Duodenal mucosa (tissue), 2 donors: ENCODE measurements around the gene DHCR24.
"Not testable (repeated sequence)": the region's sequence is repeated elsewhere in the genome, so short reads cannot be mapped to it uniquely, and the experiment has no call there.

Experiments used
- H3K27ac ChIP-seq: one replicate; pipeline ENCODE4 v1.7.0; 2013; ENCODE audit warnings: low read depth, low read length
- H3K27me3 ChIP-seq, 2 donors: one replicate each; pipeline ENCODE4 v1.7.0; 2013; ENCODE audit warnings: low read length in 2 of 2, control low read depth in 1 of 2; ENCODE audit not compliant: insufficient read depth in 2 of 2, control insufficient read depth in 1 of 2
- H3K36me3 ChIP-seq, 2 donors: one replicate each; pipeline ENCODE4 v1.7.0; 2013; ENCODE audit warnings: low read length in 2 of 2, control low read depth in 1 of 2; ENCODE audit not compliant: insufficient read depth in 2 of 2, control insufficient read depth in 1 of 2
- H3K4me1 ChIP-seq, 2 donors: one replicate each; pipeline ENCODE4 v1.7.0; 2013; ENCODE audit warnings: low read length in 2 of 2, control low read depth in 1 of 2; ENCODE audit not compliant: insufficient read depth in 2 of 2, control insufficient read depth in 1 of 2
- H3K4me3 ChIP-seq, 2 donors: one replicate each; pipeline ENCODE4 v1.7.0; 2013; ENCODE audit warnings: low read length in 2 of 2, low read depth in 1 of 2
- H3K9ac ChIP-seq, 2 donors: one replicate each; pipeline ENCODE4 v1.7.0; 2013; ENCODE audit warnings: low read length in 2 of 2, low read depth in 1 of 2
- H3K9me3 ChIP-seq, 2 donors: one replicate each; pipeline ENCODE4 v1.7.0; 2013; ENCODE audit warnings: low read length in 2 of 2, control low read depth in 1 of 2; ENCODE audit not compliant: control insufficient read depth in 1 of 2

Gene DHCR24

DNA sequence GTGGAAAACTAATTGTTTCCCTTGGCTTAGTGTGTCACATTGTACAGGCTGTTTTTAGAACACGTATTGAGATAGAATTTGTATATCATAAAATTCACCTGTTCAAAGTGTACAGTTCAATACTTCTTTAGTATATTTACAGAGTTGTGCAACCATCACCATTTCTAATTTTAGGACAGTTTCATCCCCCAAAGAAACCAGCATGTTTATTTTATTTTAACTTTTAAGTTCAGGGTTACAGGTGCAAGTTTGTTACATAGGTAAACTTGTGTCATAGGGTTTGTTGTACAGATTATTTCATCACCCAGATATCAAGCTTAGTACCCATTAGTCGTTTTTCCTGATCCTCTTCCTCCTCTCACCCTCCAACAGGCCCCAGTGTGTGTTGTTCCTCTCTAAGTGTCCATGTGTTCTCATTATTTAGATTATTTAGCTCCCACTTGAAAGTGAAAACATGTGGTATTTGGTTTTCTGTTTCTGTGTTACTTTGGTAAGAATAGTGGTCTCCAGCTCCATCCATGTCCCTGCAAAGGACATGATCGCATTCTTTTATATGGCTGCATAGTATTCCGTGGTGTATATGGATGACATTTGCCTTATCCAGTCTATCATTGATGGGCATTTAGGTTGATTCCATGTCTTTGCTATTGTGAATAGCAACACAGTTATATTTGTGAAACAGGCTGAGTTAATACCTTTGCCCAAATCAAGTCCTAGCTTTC lies 35.2 kb upstream of the DHCR24 start:
- no peak overlapping the region for H3K4me3 ChIP-seq
- H3K9me3 ChIP-seq = no peaks in the 10 kb centered on the region
- no peaks in the 10 kb centered on the region for H3K36me3 ChIP-seq
- no peaks in the 10 kb centered on the region for H3K4me1 ChIP-seq
- no peak overlapping the region for H3K27ac ChIP-seq
- H3K9ac ChIP-seq = no peak overlapping the region
- no peaks in the 10 kb centered on the region for H3K27me3 ChIP-seq

DNA sequence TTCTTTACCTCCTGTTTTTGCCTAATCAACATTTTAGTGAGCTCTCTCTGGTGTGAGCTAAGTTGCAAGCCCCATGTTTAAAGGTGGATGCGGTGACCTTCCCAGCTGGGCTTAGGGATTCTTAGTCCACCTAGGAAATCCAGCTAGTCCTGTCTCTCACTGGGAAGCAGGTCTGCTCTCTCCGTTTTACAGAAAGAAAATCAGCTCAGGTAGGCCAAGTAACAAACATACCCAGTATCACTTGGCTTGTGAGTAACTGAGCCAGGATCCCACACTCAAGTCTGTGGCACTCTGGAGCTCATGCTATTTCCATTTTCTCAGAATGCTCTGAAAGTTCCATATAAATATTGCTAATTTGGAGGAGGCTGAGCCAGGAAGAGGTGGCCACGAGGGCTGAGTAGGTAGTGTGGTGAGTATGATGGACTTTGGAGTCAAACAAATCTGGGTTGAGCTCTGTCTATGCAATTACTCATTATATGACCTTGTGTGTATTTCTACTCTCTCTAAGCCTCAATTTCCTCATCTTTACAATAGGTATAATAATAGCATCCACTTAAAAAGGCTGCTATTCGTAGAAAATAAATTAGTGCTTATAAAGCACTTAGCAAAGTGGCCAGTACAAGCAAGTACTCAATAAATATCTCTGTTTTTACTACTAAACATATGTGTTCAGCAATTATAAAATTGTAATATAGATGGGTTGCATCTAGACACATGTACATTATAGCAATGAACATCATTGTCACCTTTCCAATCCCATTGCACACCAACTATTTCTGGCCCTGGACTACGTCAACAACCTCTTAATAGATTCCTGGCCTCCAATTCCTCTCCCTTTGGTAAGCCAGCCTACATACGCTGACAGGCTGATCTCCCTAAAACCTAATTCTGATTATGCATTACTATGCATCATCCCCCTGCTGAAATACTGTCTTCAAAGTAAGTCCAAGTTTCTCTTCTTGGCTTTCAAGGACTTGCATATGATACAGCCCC lies 32.7 kb upstream of the DHCR24 start:
- no peaks in the 10 kb centered on the region for H3K27me3 ChIP-seq
- no peak overlapping the region for H3K4me3 ChIP-seq
- no peak overlapping the region for H3K9ac ChIP-seq
- no peaks in the 10 kb centered on the region for H3K9me3 ChIP-seq
- no peaks in the 10 kb centered on the region for H3K4me1 ChIP-seq
- no peaks in the 10 kb centered on the region for H3K36me3 ChIP-seq
- H3K27ac ChIP-seq = no peak overlapping the region

DNA sequence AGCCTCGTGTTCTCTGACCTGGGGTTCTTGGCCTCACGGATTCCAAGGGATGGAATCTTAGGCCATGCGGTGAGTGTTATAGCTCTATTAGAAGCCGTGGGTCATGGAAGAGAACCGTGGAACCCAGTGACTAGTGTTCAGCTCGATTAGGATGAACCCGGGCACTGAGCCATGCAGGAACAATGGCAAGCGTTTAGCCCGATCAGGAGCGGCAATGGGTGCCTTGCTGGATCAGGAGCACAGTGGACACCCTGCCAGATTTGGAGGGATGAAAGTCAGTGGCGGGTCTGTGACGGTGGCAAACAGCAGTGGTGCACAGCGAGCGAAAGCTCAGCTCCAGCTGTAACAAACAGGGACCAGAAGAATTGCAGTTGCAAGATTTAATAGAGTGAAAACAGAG lies 24.1 kb upstream of the DHCR24 start:
- not testable (repeated sequence) for H3K27ac ChIP-seq, H3K9me3 ChIP-seq, H3K27me3 ChIP-seq, H3K36me3 ChIP-seq, H3K4me3 ChIP-seq, H3K9ac ChIP-seq, H3K4me1 ChIP-seq

DNA sequence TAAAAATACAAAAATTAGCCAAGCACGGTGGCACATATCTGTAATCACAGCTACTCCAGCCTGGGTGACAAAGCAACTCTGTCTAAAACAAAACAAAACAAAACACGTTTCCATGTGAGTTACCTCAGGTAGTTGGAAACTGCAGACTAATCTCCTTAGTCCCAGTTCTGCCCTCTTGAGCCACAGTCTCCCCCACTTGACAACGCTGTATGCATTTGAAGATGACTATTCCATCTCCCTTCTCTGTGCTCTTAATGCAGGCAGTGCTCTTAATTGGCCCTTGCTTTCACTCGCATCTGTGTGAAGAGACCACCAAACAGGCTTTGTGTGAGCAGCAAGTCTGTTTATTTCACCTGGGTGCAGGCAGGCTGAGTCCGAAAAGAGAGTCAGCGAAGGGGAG lies 19.6 kb upstream of the DHCR24 start:
- no peaks in the 10 kb centered on the region for H3K4me1 ChIP-seq
- H3K27ac ChIP-seq = no peak overlapping the region
- H3K4me3 ChIP-seq = no peak overlapping the region
- no peaks in the 10 kb centered on the region for H3K9me3 ChIP-seq
- no peaks in the 10 kb centered on the region for H3K36me3 ChIP-seq
- no peak overlapping the region for H3K9ac ChIP-seq
- H3K27me3 ChIP-seq = no peaks in the 10 kb centered on the region

DNA sequence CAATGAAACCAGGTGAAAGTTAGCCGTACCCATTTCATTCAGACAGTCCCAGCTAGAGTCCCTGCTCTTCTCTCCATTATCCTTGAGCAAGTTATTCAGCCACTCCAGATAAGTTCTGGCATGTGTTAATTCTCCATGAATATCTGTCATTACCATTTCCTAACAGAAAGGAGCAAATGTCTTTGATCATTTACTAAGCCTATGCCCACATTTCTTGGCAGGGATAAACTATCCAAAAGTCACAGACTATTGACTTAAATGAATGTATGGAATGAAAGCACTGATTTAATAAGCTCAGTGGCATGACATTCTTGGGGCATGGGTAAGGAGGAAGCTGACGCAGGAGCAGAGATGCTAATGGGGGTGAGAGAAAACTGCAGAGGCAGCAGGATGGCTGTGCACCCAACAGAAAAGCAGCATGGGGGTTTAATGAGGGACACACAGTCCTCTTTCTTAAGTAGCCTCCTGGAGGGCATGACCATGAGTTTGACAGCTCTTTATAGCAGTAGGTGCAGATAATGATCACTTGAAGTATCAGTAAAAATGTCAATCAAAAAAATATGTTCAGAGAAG lies 17.6 kb upstream of the DHCR24 start:
- H3K36me3 ChIP-seq = no peaks in the 10 kb centered on the region
- H3K27ac ChIP-seq = no peak overlapping the region
- no peak overlapping the region for H3K9ac ChIP-seq
- H3K4me3 ChIP-seq = no peak overlapping the region
- H3K27me3 ChIP-seq = no peaks in the 10 kb centered on the region
- no peaks in the 10 kb centered on the region for H3K9me3 ChIP-seq
- H3K4me1 ChIP-seq = no peaks in the 10 kb centered on the region

DNA sequence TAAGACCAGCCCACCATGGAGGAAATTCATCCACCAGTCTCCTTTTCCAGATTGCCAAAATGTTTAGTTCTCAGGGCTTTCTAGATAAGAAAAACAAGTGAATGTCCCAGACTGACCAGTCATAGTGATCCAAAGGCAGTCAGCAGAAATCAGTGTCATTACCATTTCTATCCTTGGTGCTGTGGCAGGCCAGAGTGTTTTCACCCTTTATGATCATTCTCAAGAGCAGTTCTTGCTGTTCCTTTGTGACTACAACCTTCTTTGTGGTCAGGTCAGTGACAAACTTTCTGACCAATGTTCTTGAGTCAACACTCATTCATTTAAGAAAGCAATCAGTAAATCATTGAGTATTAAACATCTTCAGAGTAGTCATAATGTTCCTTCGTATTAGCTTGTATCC lies 7.3 kb upstream of the DHCR24 start:
- no peak overlapping the region for H3K9ac ChIP-seq
- H3K27me3 ChIP-seq = no peaks in the 10 kb centered on the region
- no peak overlapping the region for H3K4me3 ChIP-seq
- no peak overlapping the region for H3K27ac ChIP-seq
- no peaks in the 10 kb centered on the region for H3K36me3 ChIP-seq
- H3K9me3 ChIP-seq = no peaks in the 10 kb centered on the region
- no peaks in the 10 kb centered on the region for H3K4me1 ChIP-seq

DNA sequence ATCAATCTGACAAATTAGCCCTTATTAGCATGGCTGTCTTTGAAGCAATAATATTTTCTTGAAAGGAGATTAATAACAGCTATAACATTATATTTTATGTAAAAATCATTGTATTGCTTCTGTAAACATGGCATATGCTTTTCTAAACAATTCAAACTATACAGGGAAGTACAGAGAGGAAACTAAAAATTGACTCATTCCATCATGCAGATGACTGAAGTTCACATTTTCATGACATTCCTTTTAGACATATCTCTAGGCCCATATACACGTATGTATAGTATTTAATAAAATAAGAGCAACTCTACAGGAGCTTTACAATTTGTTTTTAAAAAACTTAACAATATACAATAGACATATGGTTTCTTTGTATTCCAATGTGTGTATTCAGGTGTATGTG lies 5.6 kb upstream of the DHCR24 start:
- Histone ChIP-seq H3K4me1 (peaks cover 2 to 5% of the 10 kb centered on the region in 2 donors), H3K9me3 (no peaks in the 10 kb centered on the region), H3K36me3 (no peaks in the 10 kb centered on the region), H3K27me3 (no peaks in the 10 kb centered on the region), H3K27ac (no peak overlapping the region), H3K9ac (no peak overlapping the region), H3K4me3 (no peak overlapping the region)

DNA sequence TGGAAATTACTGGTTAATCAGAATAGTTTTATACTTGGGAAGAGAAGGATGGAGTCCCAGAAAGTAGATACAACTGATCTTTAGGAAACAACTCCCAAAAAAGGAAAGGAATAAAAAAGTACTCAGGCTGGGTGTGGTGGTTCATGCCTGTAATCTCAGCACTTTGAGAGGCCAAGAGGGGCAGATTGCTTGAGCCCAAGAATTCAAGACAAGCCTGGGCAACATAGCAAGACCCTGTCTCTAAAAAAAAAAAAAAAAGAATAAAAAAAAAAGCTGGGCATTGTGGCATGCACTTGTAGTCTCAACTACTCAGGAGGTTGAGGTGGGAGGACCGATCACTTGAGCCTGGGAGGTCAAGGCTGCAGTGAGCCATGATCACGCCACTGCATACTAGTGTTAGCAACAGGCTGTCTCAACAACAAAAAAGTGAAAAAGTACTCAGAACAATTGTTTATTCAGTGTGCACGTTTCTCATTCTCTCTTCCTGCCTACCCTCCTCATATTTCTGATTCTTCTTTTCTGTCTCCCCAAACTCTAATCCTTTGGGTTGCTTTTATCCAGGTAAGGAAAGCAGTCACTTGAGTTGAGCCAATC lies 2.2 kb upstream of the DHCR24 start:
- H3K27ac ChIP-seq = no peak overlapping the region
- H3K4me3 ChIP-seq = no peak overlapping the region
- H3K9me3 ChIP-seq = no peaks in the 10 kb centered on the region
- no peak overlapping the region for H3K9ac ChIP-seq
- peaks cover 25 to 27% of the 10 kb centered on the region in 2 donors for H3K4me1 ChIP-seq
- no peaks in the 10 kb centered on the region for H3K27me3 ChIP-seq
- no peaks in the 10 kb centered on the region for H3K36me3 ChIP-seq

DNA sequence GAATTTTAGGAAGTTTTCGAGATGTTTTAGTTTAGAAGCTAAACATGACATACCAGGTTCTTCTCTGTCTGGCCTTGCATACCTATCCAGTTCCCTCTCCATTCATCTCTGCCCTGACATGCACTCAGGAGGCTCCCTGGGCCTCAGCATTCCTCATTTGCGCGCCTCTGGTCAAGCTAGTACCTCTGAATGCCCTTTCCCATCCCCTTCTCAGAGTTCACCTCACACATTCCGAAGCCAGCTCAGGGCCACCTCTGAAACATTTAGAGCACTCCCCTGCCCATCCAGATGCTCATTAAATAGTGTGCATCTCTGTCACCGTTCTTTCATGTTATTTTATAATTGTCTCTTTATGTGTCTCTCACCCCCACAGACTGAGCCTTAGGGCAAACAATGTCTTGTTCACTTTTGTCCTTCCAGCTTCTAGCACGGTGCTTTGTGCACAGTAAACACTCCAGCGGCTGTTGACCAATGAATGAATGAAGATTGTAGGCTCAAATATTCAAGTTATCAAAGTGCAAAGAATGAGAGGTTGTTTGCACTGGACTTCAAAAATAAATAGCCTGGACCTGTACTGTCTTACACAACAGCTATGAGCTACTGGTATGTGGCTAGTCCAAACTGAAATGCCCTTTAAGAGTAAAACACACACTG lies 1.2 kb upstream of the DHCR24 start:
- H3K4me3 ChIP-seq = peak overlapping the region in 1 of 2 donors; percentile 84
- H3K36me3 ChIP-seq = peaks cover 0 to 6% of the 10 kb centered on the region in 2 donors
- H3K4me1 ChIP-seq = peaks cover 26 to 27% of the 10 kb centered on the region in 2 donors
- no peaks in the 10 kb centered on the region for H3K9me3 ChIP-seq
- no peak overlapping the region for H3K9ac ChIP-seq
- H3K27me3 ChIP-seq = no peaks in the 10 kb centered on the region
- H3K27ac ChIP-seq = no peak overlapping the region
